Liver (tissue), 9 donors: ENCODE data around the gene CLCN5. TPM values are rescaled to one million over a fixed set of nuclear protein-coding genes. Genes with fewer than 3 reads are reported as not detected.
"Not testable (repeated sequence)": the region's sequence is repeated elsewhere in the genome, so short reads cannot be mapped to it uniquely, and the experiment has no call there.

Experiments used
- DNase-seq: peaks from one replicate; pipeline ENCODE4 v3.0.0-alpha.2; 2017; ENCODE audit warnings: low spot score
- H3K27ac ChIP-seq, 2 donors: one replicate each; pipeline ENCODE4 v1.7.0; 2013; ENCODE audit warnings: inconsistent platforms in 2 of 2, low read length in 2 of 2, control low read depth in 1 of 2, low read depth in 1 of 2, mild to moderate bottlenecking in 1 of 2
- H3K27me3 ChIP-seq, 4 donors: one replicate each; pipeline versions ENCODE4 v1.6.1 to v1.7.0; 2013; ENCODE audit warnings: low read length in 3 of 4, inconsistent platforms in 1 of 4, mild to moderate bottlenecking in 1 of 4, moderate library complexity in 1 of 4; ENCODE audit not compliant: control insufficient read depth in 4 of 4, insufficient read depth in 4 of 4
- H3K36me3 ChIP-seq, 4 donors: one replicate each; pipeline versions ENCODE4 v1.6.1 to v1.7.0; 2013; ENCODE audit warnings: low read length in 3 of 4, mild to moderate bottlenecking in 3 of 4, low read depth in 1 of 4, moderate library complexity in 1 of 4; ENCODE audit not compliant: control insufficient read depth in 4 of 4, insufficient read depth in 3 of 4
- H3K4me1 ChIP-seq, 4 donors: one replicate each; pipeline versions ENCODE4 v1.6.1 to v1.7.0; 2013; ENCODE audit warnings: low read length in 3 of 4, mild to moderate bottlenecking in 3 of 4, moderate library complexity in 1 of 4; ENCODE audit not compliant: control insufficient read depth in 4 of 4, insufficient read depth in 4 of 4
- H3K4me3 ChIP-seq, 3 donors: one replicate each; pipeline versions ENCODE4 v1.6.1 to v1.7.0; 2013; ENCODE audit warnings: low read length in 3 of 3, control low read depth in 1 of 3, low read depth in 1 of 3, mild to moderate bottlenecking in 1 of 3
- H3K9ac ChIP-seq, 2 donors: one replicate each; pipeline ENCODE4 v1.7.0; 2013; ENCODE audit warnings: low read length in 2 of 2, mild to moderate bottlenecking in 2 of 2, moderate library complexity in 2 of 2, control low read depth in 1 of 2, low read depth in 1 of 2
- H3K9me3 ChIP-seq, 4 donors: one replicate each; pipeline versions ENCODE4 v1.6.1 to v1.7.0; 2013; ENCODE audit warnings: low read length in 3 of 4; ENCODE audit not compliant: control insufficient read depth in 4 of 4
- FOXA1 ChIP-seq: IDR thresholded peaks from 2 replicates; pipeline ENCODE4 v1.6.1; 2016; ENCODE audit warnings: antibody characterized with exemption
- FOXA2 ChIP-seq: IDR thresholded peaks from 2 replicates; pipeline ENCODE4 v1.6.1; 2016; ENCODE audit warnings: antibody characterized with exemption
- GABPA ChIP-seq, 2 donors: IDR thresholded peaks in 1 of 2; conservative IDR thresholded peaks in 1 of 2; 2 replicates each; pipeline ENCODE4 v1.6.1; 2016; ENCODE audit warnings: antibody characterized with exemption in 2 of 2, mild to moderate bottlenecking in 1 of 2, moderate library complexity in 1 of 2
- HNF4A ChIP-seq, 2 donors: conservative IDR thresholded peaks; 2 replicates each; pipeline ENCODE4 v1.6.1; 2016; ENCODE audit warnings: antibody characterized with exemption in 2 of 2, mild to moderate bottlenecking in 2 of 2
- HNF4G ChIP-seq: IDR thresholded peaks from 2 replicates; pipeline ENCODE4 v1.6.1; 2016; ENCODE audit warnings: antibody characterized with exemption
- JUND ChIP-seq, 2 donors: IDR thresholded peaks; 2 replicates each; pipeline ENCODE4 v1.6.1; 2016; ENCODE audit warnings: antibody characterized with exemption in 2 of 2
- NR2F2 ChIP-seq: IDR thresholded peaks from 2 replicates; pipeline ENCODE4 v1.6.1; 2016; ENCODE audit warnings: antibody characterized with exemption
- RAD21 ChIP-seq, 2 donors: IDR thresholded peaks; 2 replicates each; pipeline ENCODE4 v1.6.1; 2016; ENCODE audit warnings: antibody characterized with exemption in 2 of 2, mild to moderate bottlenecking in 2 of 2
- RXRA ChIP-seq, 2 donors: IDR thresholded peaks; 2 replicates each; pipeline ENCODE4 v1.6.1; 2017 to 2018; ENCODE audit warnings: antibody characterized with exemption in 2 of 2, mild to moderate bottlenecking in 1 of 2
- SP1 ChIP-seq: IDR thresholded peaks from 2 replicates; pipeline ENCODE4 v1.6.1; 2018; ENCODE audit warnings: antibody characterized with exemption, mild to moderate bottlenecking
- TAF1 ChIP-seq: conservative IDR thresholded peaks from 2 replicates; pipeline ENCODE4 v1.6.1; 2016; ENCODE audit warnings: antibody characterized with exemption, mild to moderate bottlenecking
- WGBS: extraction: QIAGEN DNeasy Blood & Tissue Kit; methylation state at CpG from one replicate; pipeline ENCODE4 v1.1.7; 2013; 5-methylcytosine and 5-hydroxymethylcytosine counted together
- polyA plus RNA-seq, 2 donors: library from polyadenylated mRNA; stranded (reverse) in 1 of 2; unstranded in 1 of 2; fragments of 200-250 nt in 1 of 2; fragments of >200 nt in 1 of 2; fragmentation: Nextera tagmentation in 1 of 2; extraction: Ambion mirVana in 1 of 2; gene quantifications; one replicate each; pipeline versions ENCODE4 v1.2.1 to v1.2.3, GENCODE V29; 2013 to 2015
- total RNA-seq, 2 donors: library from RNA; depleted of rRNA; stranded (reverse); fragments of >200 nt; gene quantifications; one replicate each; pipeline ENCODE4 v1.2.3, GENCODE V29; 2014
- TF ChIP-seq, protein P1 (sequence below): IDR thresholded peaks from 2 replicates; pipeline ENCODE4 v1.6.1; 2016; ENCODE audit warnings: antibody characterized with exemption, mild to moderate bottlenecking
- TF ChIP-seq, protein P2 (sequence below): IDR thresholded peaks from 2 replicates; pipeline ENCODE4 v1.6.1; 2016; ENCODE audit warnings: antibody characterized with exemption
- TF ChIP-seq, protein P3 (sequence below): fragments of 150-350 bp; IDR thresholded peaks from 2 replicates; pipeline ENCODE4 v1.5.1; 2017; ENCODE audit warnings: improper control_type of control experiment, low read depth, low read length; ENCODE audit not compliant: missing input control
- TF ChIP-seq, protein P4 (sequence below): IDR thresholded peaks from 2 replicates; pipeline ENCODE4 v1.6.1; 2016; ENCODE audit warnings: antibody characterized with exemption
- TF ChIP-seq, protein P5 (sequence below): IDR thresholded peaks from 2 replicates; pipeline ENCODE4 v1.6.1; 2016; ENCODE audit warnings: antibody characterized with exemption
- donor health status: healthy.
- donor health status: healthy.
- donor health status: healthy.
- donor health status: healthy.
- donor health status: healthy.

The CLCN5 gene
- total and polyA plus RNA-seq, 4 donors, result 5.6 to 56.1 (median 14.6) TPM

DNA sequence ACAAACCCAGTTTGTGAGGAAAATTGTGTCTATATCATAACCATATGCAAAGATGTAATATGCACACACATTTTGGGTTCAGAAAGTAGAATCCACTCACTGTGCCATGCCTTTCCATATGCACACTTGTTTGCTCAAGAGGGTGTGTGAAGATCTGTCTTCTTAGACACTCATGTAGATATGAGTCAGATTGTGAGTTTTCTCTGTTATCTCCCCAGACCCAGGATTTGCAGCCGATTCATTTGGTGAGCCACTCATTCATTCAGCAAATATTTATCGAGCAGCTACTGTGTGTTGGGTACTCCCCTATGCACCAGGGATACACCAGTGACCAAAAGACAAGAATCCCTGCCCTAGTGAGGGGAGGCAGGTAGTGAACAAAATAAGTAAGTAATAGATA lies 81.5 kb downstream of the CLCN5 start (continued):
- TF ChIP-seq, protein P1, sequence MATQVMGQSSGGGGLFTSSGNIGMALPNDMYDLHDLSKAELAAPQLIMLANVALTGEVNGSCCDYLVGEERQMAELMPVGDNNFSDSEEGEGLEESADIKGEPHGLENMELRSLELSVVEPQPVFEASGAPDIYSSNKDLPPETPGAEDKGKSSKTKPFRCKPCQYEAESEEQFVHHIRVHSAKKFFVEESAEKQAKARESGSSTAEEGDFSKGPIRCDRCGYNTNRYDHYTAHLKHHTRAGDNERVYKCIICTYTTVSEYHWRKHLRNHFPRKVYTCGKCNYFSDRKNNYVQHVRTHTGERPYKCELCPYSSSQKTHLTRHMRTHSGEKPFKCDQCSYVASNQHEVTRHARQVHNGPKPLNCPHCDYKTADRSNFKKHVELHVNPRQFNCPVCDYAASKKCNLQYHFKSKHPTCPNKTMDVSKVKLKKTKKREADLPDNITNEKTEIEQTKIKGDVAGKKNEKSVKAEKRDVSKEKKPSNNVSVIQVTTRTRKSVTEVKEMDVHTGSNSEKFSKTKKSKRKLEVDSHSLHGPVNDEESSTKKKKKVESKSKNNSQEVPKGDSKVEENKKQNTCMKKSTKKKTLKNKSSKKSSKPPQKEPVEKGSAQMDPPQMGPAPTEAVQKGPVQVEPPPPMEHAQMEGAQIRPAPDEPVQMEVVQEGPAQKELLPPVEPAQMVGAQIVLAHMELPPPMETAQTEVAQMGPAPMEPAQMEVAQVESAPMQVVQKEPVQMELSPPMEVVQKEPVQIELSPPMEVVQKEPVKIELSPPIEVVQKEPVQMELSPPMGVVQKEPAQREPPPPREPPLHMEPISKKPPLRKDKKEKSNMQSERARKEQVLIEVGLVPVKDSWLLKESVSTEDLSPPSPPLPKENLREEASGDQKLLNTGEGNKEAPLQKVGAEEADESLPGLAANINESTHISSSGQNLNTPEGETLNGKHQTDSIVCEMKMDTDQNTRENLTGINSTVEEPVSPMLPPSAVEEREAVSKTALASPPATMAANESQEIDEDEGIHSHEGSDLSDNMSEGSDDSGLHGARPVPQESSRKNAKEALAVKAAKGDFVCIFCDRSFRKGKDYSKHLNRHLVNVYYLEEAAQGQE, result no peak
- TF ChIP-seq RAD21 (IDR thresholded peaks at IDR 0.05) (no peak), SP1 (no peak), FOXA1 (no peak), TAF1 (no peak), NR2F2 (no peak), RXRA (IDR thresholded peaks at IDR 0.05) (no peak)

DNA sequence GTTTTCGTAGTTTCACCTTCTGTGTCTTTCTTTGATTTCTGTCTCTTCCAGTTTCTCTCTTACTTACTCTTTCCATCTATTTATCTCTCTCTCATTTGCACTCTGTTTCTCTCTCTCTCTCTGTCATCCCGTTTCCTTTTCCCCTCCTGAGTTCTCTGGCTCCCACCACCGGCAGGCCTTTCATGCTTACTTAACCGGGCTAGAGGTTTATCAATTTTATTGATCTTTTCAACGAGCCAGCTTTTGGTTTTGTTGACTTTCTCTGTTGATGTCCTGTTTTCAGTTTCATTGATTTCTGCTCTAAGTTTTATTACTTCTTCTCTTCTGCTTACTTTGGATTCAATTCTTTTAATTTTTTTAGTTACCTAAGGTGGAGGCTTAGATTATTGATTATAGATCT lies 103.2 kb downstream of the CLCN5 start:
- not testable (repeated sequence) for DNase-seq, H3K4me1 ChIP-seq, H3K9me3 ChIP-seq, H3K27me3 ChIP-seq, H3K9ac ChIP-seq, H3K4me3 ChIP-seq, H3K27ac ChIP-seq, H3K36me3 ChIP-seq
- WGBS, result 26% methylated on average over 5 of the region's 5 CpGs

DNA sequence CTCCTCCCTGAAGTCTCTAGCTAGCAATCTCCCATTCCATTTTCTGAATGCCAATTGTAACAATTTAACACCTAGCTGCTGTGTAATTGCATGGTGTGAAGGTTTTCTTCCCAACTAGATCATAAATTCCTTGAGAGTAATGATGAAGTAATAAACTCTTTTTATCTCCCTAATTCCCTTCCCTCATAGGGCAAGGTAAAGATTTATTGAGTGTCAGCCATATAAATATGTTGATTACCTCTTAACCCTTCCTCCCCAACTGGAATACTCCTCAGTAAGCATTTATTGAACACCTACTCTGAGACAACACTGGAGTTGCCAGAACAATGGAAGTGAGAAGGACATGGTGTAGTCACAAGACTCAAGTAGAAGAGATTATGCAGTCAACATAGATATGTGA lies 112.7 kb downstream of the CLCN5 start:
- TF ChIP-seq, protein P2, sequence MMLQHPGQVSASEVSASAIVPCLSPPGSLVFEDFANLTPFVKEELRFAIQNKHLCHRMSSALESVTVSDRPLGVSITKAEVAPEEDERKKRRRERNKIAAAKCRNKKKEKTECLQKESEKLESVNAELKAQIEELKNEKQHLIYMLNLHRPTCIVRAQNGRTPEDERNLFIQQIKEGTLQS, result no peak
- no peak for TF ChIP-seq JUND (IDR thresholded peaks at IDR 0.05)
- TF ChIP-seq GABPA (IDR thresholded peaks at IDR 0.05 in 1 of 2, conservative IDR thresholded peaks at IDR 0.05 in 1 of 2), result no peak
- TF ChIP-seq RXRA (IDR thresholded peaks at IDR 0.05), result no peak
- Histone ChIP-seq H3K27ac (no peak overlapping the region), H3K4me3 (no peak overlapping the region), H3K9ac (no peak overlapping the region), H3K4me1 (no peaks in the 10 kb centered on the region), H3K27me3 (no peaks in the 10 kb centered on the region), H3K9me3 (no peaks in the 10 kb centered on the region), H3K36me3 (no peaks in the 10 kb centered on the region)
- no peak for DNase-seq

DNA sequence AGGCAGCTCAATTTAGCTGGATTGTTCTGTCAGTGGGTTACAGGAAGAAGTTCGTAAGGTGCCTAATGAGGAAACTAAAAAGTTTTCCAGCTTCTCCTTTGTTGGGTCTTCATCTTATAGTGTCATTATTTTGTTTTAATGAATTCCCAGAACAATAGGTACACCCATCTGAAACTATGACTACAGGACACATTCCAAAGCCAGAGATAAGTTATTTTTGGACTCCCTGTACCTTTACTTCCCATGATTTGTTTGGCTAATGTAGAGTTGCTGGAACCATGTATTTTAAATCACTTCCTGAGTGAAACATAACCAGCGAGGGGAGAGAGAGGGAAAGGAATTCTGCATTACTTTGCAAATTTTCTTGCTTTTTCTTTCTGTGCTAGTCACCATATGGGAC lies 114.0 kb downstream of the CLCN5 start:
- Histone ChIP-seq H3K27me3 (no peaks in the 10 kb centered on the region), H3K36me3 (no peaks in the 10 kb centered on the region), H3K9ac (no peak overlapping the region), H3K4me3 (no peak overlapping the region), H3K27ac (no peak overlapping the region), H3K4me1 (no peaks in the 10 kb centered on the region), H3K9me3 (no peaks in the 10 kb centered on the region)
- DNase-seq, result no peak
- WGBS, result 57% methylated on average over 2 of the region's 2 CpGs
- TF ChIP-seq FOXA2 (no peak), HNF4A (conservative IDR thresholded peaks at IDR 0.05) (no peak), HNF4G (no peak), JUND (IDR thresholded peaks at IDR 0.05) (no peak), RXRA (IDR thresholded peaks at IDR 0.05) (no peak), TAF1 (no peak), FOXA1 (no peak)
- TF ChIP-seq, protein P3, sequence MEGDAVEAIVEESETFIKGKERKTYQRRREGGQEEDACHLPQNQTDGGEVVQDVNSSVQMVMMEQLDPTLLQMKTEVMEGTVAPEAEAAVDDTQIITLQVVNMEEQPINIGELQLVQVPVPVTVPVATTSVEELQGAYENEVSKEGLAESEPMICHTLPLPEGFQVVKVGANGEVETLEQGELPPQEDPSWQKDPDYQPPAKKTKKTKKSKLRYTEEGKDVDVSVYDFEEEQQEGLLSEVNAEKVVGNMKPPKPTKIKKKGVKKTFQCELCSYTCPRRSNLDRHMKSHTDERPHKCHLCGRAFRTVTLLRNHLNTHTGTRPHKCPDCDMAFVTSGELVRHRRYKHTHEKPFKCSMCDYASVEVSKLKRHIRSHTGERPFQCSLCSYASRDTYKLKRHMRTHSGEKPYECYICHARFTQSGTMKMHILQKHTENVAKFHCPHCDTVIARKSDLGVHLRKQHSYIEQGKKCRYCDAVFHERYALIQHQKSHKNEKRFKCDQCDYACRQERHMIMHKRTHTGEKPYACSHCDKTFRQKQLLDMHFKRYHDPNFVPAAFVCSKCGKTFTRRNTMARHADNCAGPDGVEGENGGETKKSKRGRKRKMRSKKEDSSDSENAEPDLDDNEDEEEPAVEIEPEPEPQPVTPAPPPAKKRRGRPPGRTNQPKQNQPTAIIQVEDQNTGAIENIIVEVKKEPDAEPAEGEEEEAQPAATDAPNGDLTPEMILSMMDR, result no peak
- TF ChIP-seq, protein P4, sequence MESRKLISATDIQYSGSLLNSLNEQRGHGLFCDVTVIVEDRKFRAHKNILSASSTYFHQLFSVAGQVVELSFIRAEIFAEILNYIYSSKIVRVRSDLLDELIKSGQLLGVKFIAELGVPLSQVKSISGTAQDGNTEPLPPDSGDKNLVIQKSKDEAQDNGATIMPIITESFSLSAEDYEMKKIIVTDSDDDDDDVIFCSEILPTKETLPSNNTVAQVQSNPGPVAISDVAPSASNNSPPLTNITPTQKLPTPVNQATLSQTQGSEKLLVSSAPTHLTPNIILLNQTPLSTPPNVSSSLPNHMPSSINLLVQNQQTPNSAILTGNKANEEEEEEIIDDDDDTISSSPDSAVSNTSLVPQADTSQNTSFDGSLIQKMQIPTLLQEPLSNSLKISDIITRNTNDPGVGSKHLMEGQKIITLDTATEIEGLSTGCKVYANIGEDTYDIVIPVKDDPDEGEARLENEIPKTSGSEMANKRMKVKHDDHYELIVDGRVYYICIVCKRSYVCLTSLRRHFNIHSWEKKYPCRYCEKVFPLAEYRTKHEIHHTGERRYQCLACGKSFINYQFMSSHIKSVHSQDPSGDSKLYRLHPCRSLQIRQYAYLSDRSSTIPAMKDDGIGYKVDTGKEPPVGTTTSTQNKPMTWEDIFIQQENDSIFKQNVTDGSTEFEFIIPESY, result no peak
- TF ChIP-seq, protein P1, result no peak
- TF ChIP-seq, protein P5, sequence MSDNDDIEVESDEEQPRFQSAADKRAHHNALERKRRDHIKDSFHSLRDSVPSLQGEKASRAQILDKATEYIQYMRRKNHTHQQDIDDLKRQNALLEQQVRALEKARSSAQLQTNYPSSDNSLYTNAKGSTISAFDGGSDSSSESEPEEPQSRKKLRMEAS, result no peak
